HCT116 (cell line): ENCODE results near the gene AMACR. TPM values are rescaled to one million over a fixed set of nuclear protein-coding genes. Genes with fewer than 3 reads are reported as not detected.

Experiments
- ATAC-seq: fragments of 200-7000 bp; cut with Tn5 transposase; 2 replicates; pipeline ENCODE4 v1.9.1; 2020; ENCODE audit warnings: mild to moderate bottlenecking, moderate library complexity
- BruUV-seq: library from RNA; stranded (reverse); fragments of 400-500 nt; replicated peaks from 2 replicates; lab custom pipeline; 2021; lab: Mats Ljungman, UMichigan
- CTCF ChIA-PET: fragments of 300-600 bp; sonication (Branson Sonifier 250); formaldehyde crosslinking; loops from one replicate; lab custom pipeline; 2021; ENCODE audit warnings: antibody characterized with exemption; lab: Charles Lee
- POLR2A ChIA-PET: fragments of 300-600, 350-600 bp; sonication (Branson Sonifier 250); formaldehyde crosslinking; loops from one replicate; lab custom pipeline; 2021; ENCODE audit warnings: antibody characterized with exemption; lab: Charles Lee
- RAD21 ChIA-PET, 2 experiments: fragments of 300-600 bp; sonication (Branson Sonifier 250); formaldehyde crosslinking; loops; one replicate each; lab custom pipeline; 2023; ENCODE audit warnings: low total read pairs in 2 of 2; ENCODE audit not compliant: uncharacterized antibody in 2 of 2, unreplicated experiment in 2 of 2, low non-redundant PET in 1 of 2; lab: Charles Lee
- DNase-seq: peaks from one replicate; pipeline ENCODE4 v3.0.0-alpha.2; 2010; ENCODE audit warnings: low read depth, low spot score
- H2AFZ ChIP-seq: fragments of 200-600 bp; shearing (Covaris generic), sonication (generic); 2 replicates; pipeline ENCODE4 v1.6.1; 2017; ENCODE audit warnings: low read depth, mixed run types, mixed read lengths, antibody characterized with exemption, low read length; ENCODE audit not compliant: poor library complexity, severe bottlenecking
- H3K27ac ChIP-seq: 2 replicates; pipeline ENCODE4 v1.5.1; 2012; ENCODE audit warnings: low read depth, low read length
- H3K27me3 ChIP-seq: fragments of 200-600 bp; sonication (generic); 2 replicates; pipeline ENCODE4 v1.6.1; 2016; ENCODE audit warnings: mixed run types, low read length, mixed read lengths; ENCODE audit not compliant: insufficient read depth
- H3K36me3 ChIP-seq, 2 experiments: fragments of 200-500 bp in 1 of 2; fragments of 200-600 bp in 1 of 2; sonication (Bioruptor generic) in 1 of 2; sonication (generic) in 1 of 2; 2 replicates each; pipeline versions ENCODE4 v1.5.1 to v1.6.1; 2014 to 2016; ENCODE audit warnings: low read length in 2 of 2, inconsistent platforms in 1 of 2, mixed read lengths in 1 of 2, mixed run types in 1 of 2; ENCODE audit not compliant: insufficient read depth in 2 of 2, control insufficient read depth in 1 of 2
- H3K4me1 ChIP-seq, 2 experiments: fragments of 200-600 bp in 1 of 2; sonication (generic) in 1 of 2; 2 replicates each; pipeline versions ENCODE4 v1.5.1 to v1.6.1; 2012 to 2017; ENCODE audit warnings: low read length in 2 of 2, inconsistent platforms in 1 of 2, mild to moderate bottlenecking in 1 of 2, mixed read lengths in 1 of 2, mixed run types in 1 of 2, moderate library complexity in 1 of 2; ENCODE audit not compliant: insufficient read depth in 2 of 2, control insufficient read depth in 1 of 2
- H3K4me2 ChIP-seq: fragments of 200-600 bp; sonication (generic); 2 replicates; pipeline ENCODE4 v1.6.1; 2017; ENCODE audit warnings: mixed run types, low read length, mixed read lengths
- H3K4me3 ChIP-seq, 2 experiments: fragments of 200-600 bp in 1 of 2; sonication (generic) in 1 of 2; replicated peaks in 1 of 2; 2 replicates each; pipeline ENCODE4 v1.5.1; 2011 to 2016; ENCODE audit warnings: low read length in 2 of 2, control low read depth in 1 of 2, low read depth in 1 of 2, mild to moderate bottlenecking in 1 of 2, mixed read lengths in 1 of 2, mixed run types in 1 of 2
- H3K79me2 ChIP-seq: fragments of 200-600 bp; sonication (generic); 2 replicates; pipeline ENCODE4 v1.6.1; 2017; ENCODE audit warnings: mild to moderate bottlenecking, mixed run types, low read length, moderate library complexity, mixed read lengths; ENCODE audit not compliant: insufficient read depth
- H3K9ac ChIP-seq: fragments of 200-600 bp; sonication (generic); 2 replicates; pipeline ENCODE4 v1.6.1; 2016; ENCODE audit warnings: low read length, mixed read lengths
- H3K9me2 ChIP-seq: fragments of 200-600 bp; sonication (generic), shearing (Covaris generic); 2 replicates; pipeline ENCODE4 v1.6.1; 2017; ENCODE audit warnings: mixed run types, mild to moderate bottlenecking, moderate library complexity; ENCODE audit not compliant: insufficient read depth
- H3K9me3 ChIP-seq, 2 experiments: fragments of 200-500 bp in 1 of 2; fragments of 200-600 bp in 1 of 2; sonication (Bioruptor generic) in 1 of 2; sonication (generic) in 1 of 2; 2 replicates each; pipeline ENCODE4 v1.6.1; 2014 to 2017; ENCODE audit warnings: low read length in 2 of 2, mixed read lengths in 2 of 2, inconsistent platforms in 1 of 2, low read depth in 1 of 2, mild to moderate bottlenecking in 1 of 2, mixed run types in 1 of 2, moderate library complexity in 1 of 2; ENCODE audit not compliant: control insufficient read depth in 1 of 2, insufficient read depth in 1 of 2
- H4K20me1 ChIP-seq: fragments of 200-600 bp; sonication (generic), shearing (Covaris generic); 2 replicates; pipeline ENCODE4 v1.6.1; 2017; ENCODE audit warnings: mixed run types, mild to moderate bottlenecking, moderate library complexity; ENCODE audit not compliant: insufficient read depth
- CBX3 ChIP-seq: IDR thresholded peaks from 2 replicates; pipeline ENCODE4 v1.6.1; 2012; ENCODE audit warnings: low read depth
- CEBPB ChIP-seq: IDR thresholded peaks from 2 replicates; pipeline ENCODE4 v1.6.1; 2012; ENCODE audit warnings: low read depth
- EZH2 ChIP-seq: fragments of 200-600 bp; sonication (generic); IDR thresholded peaks from 2 replicates; pipeline ENCODE4 v1.6.1; 2017; ENCODE audit warnings: antibody characterized with exemption, mixed run types
- JUND ChIP-seq: IDR thresholded peaks from 2 replicates; pipeline ENCODE4 v1.6.1; 2012
- POLR2AphosphoS5 ChIP-seq: IDR thresholded peaks from 2 replicates; pipeline ENCODE4 v1.6.1; 2011; ENCODE audit warnings: mild to moderate bottlenecking, low read depth, low read length, moderate library complexity
- RAD21 ChIP-seq: IDR thresholded peaks from 2 replicates; pipeline ENCODE4 v1.6.1; 2012; ENCODE audit warnings: low read depth, mild to moderate bottlenecking
- SIN3A ChIP-seq: IDR thresholded peaks from 2 replicates; pipeline ENCODE4 v1.6.1; 2012; ENCODE audit warnings: low read depth
- SP1 ChIP-seq: IDR thresholded peaks from 2 replicates; pipeline ENCODE4 v1.6.1; 2012; ENCODE audit warnings: low read depth
- SRF ChIP-seq: IDR thresholded peaks from 2 replicates; pipeline ENCODE4 v1.6.1; 2012; ENCODE audit warnings: low read depth
- TCF7L2 ChIP-seq: IDR thresholded peaks from 2 replicates; pipeline ENCODE4 v1.7.0; 2011; ENCODE audit warnings: borderline replicate concordance, inconsistent platforms; ENCODE audit not compliant: insufficient read depth, insufficient read length; ENCODE audit errors: extremely low read depth
- YY1 ChIP-seq: IDR thresholded peaks from 2 replicates; pipeline ENCODE4 v1.6.1; 2011; ENCODE audit warnings: low read length, low read depth, moderate library complexity, mild to moderate bottlenecking; ENCODE audit not compliant: insufficient replicate concordance; ENCODE audit errors: extremely low read depth
- ZNF274 ChIP-seq: fragments of 200-500 bp; sonication (Bioruptor generic); IDR thresholded peaks from 2 replicates; pipeline ENCODE4 v1.6.1; 2014; ENCODE audit warnings: mild to moderate bottlenecking, low read depth, low read length, inconsistent platforms
- intact Hi-C: fragments of 100-400 bp; cut with micrococcal nuclease; formaldehyde crosslinking; loops from 2 replicates; pipeline ENCODE4 v1.10.0; 2022
- total RNA-seq: library from RNA; stranded (reverse); gene quantifications from one replicate; pipeline ENCODE4 v1.2.1, GENCODE V29; 2021; ENCODE audit not compliant: unreplicated experiment
- TF ChIP-seq, protein P1 (sequence below): IDR thresholded peaks from 2 replicates; pipeline ENCODE4 v1.6.1; 2012
- TF ChIP-seq, protein P2 (sequence below): IDR thresholded peaks from 2 replicates; pipeline ENCODE4 v1.6.1; 2012; ENCODE audit warnings: low read depth
- TF ChIP-seq, protein P3 (sequence below): IDR thresholded peaks from 2 replicates; pipeline ENCODE4 v1.6.1; 2011; ENCODE audit warnings: mild to moderate bottlenecking, low read length, moderate library complexity; ENCODE audit not compliant: insufficient replicate concordance; ENCODE audit errors: extremely low read depth

Gene AMACR
- total RNA-seq, 1 experiment from 2014 or later, result 4.3 TPM

DNA sequence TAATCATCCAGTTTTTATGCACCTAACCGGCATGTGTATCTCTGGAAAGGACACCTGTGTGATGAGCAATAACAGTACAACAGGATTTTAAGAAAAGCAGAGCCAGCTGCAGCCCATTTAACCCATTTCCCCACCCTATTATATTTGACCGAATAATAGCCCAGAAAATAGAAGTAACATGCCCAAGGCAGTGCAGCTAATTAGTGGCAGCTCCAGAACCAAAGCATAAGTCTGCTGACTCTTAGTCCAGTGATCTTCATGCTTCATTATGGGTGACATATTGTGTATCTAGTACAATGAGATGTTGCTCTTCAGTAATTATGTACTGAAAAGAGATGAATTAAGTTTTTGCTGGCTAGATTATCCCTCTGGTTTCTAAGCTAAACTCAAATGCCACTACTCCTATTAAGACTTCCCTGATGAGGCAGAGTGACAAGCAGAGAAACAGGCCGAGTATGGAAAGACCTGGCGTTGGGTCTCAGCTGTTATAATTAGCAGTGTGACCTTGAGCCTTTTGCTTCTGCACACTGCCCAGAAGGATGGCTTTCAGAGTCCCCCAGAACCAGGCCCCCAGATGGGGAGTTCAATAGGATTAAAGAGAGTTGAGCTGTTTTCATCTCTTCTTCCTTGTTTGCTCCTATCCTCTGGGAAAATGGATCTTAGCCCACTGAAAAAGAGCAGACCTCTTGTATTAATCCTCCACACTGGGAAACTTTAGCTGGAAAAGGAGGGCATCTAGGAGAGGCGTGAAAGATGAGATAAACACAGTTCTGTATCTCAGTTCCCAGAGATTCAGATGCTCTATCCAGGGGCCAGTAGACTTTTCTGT is 45.9 kb upstream of the AMACR start:
- Histone ChIP-seq H3K4me2 (no peak overlapping the region), H3K27ac (no peak overlapping the region), H3K4me1 (no peaks in the 10 kb centered on the region), H3K27me3 (no peaks in the 10 kb centered on the region), H3K4me3 (no peak overlapping the region), H3K79me2 (no peaks in the 10 kb centered on the region), H2AFZ (no peak overlapping the region), H4K20me1 (no peaks in the 10 kb centered on the region), H3K36me3 (no peaks in the 10 kb centered on the region), H3K9me3 (no peaks in the 10 kb centered on the region), H3K9ac (no peak overlapping the region), H3K9me2 (no peaks in the 10 kb centered on the region)
- BruUV-seq, result no TSS peak
- CTCF ChIA-PET, result no interaction called here
- TF ChIP-seq CBX3, result no peak
- no peak for ATAC-seq
- RAD21 ChIA-PET, result no interaction called here
- DNase-seq, result no peak
- POLR2A ChIA-PET, result no interaction called here
- intact Hi-C loops, result no loop called here

DNA sequence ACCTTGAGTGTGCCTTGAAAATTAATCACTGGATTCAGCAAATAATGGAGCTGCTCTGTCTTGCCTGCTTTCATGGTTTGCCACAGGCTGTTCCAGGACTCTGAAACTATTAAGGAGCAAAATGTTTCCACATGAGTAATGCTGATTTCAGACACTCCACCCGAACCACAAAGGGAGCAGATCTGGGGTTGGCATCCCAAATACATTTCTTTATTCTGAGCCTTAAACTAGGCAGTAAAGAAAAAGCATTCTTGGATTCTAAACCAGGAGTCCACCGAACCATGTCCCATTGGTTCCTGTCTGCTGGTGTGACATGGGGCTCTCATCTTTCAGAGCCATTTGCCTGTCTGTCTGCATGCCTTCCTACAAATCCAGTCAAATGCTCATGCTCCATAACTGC is 45.3 kb upstream of the AMACR start:
- Histone ChIP-seq H3K79me2 (no peaks in the 10 kb centered on the region), H2AFZ (no peak overlapping the region), H3K36me3 (no peaks in the 10 kb centered on the region), H3K9me2 (no peaks in the 10 kb centered on the region), H3K27me3 (no peaks in the 10 kb centered on the region), H3K27ac (no peak overlapping the region), H3K4me3 (no peak overlapping the region), H3K9ac (no peak overlapping the region), H3K9me3 (no peaks in the 10 kb centered on the region), H4K20me1 (no peaks in the 10 kb centered on the region), H3K4me1 (no peaks in the 10 kb centered on the region), H3K4me2 (no peak overlapping the region)
- POLR2A ChIA-PET, result no interaction called here
- DNase-seq, result no peak
- no TSS peak for BruUV-seq
- CTCF ChIA-PET, result no interaction called here
- ATAC-seq, result no peak
- RAD21 ChIA-PET, result no interaction called here
- intact Hi-C loops, result no loop called here
- TF ChIP-seq POLR2AphosphoS5, result no peak
- TF ChIP-seq CEBPB, result no peak
- no peak for TF ChIP-seq YY1
- TF ChIP-seq CBX3, result no peak
- TF ChIP-seq SIN3A, result no peak
- no peak for TF ChIP-seq ZNF274
- TF ChIP-seq, protein P1, sequence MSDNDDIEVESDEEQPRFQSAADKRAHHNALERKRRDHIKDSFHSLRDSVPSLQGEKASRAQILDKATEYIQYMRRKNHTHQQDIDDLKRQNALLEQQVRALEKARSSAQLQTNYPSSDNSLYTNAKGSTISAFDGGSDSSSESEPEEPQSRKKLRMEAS, result no peak
- no peak for TF ChIP-seq JUND
- TF ChIP-seq EZH2, result no peak
- TF ChIP-seq TCF7L2, result no peak
- no peak for TF ChIP-seq SRF
- no peak for TF ChIP-seq RAD21
- no peak for TF ChIP-seq SP1
- TF ChIP-seq, protein P2, sequence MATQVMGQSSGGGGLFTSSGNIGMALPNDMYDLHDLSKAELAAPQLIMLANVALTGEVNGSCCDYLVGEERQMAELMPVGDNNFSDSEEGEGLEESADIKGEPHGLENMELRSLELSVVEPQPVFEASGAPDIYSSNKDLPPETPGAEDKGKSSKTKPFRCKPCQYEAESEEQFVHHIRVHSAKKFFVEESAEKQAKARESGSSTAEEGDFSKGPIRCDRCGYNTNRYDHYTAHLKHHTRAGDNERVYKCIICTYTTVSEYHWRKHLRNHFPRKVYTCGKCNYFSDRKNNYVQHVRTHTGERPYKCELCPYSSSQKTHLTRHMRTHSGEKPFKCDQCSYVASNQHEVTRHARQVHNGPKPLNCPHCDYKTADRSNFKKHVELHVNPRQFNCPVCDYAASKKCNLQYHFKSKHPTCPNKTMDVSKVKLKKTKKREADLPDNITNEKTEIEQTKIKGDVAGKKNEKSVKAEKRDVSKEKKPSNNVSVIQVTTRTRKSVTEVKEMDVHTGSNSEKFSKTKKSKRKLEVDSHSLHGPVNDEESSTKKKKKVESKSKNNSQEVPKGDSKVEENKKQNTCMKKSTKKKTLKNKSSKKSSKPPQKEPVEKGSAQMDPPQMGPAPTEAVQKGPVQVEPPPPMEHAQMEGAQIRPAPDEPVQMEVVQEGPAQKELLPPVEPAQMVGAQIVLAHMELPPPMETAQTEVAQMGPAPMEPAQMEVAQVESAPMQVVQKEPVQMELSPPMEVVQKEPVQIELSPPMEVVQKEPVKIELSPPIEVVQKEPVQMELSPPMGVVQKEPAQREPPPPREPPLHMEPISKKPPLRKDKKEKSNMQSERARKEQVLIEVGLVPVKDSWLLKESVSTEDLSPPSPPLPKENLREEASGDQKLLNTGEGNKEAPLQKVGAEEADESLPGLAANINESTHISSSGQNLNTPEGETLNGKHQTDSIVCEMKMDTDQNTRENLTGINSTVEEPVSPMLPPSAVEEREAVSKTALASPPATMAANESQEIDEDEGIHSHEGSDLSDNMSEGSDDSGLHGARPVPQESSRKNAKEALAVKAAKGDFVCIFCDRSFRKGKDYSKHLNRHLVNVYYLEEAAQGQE, result no peak
- TF ChIP-seq, protein P3, sequence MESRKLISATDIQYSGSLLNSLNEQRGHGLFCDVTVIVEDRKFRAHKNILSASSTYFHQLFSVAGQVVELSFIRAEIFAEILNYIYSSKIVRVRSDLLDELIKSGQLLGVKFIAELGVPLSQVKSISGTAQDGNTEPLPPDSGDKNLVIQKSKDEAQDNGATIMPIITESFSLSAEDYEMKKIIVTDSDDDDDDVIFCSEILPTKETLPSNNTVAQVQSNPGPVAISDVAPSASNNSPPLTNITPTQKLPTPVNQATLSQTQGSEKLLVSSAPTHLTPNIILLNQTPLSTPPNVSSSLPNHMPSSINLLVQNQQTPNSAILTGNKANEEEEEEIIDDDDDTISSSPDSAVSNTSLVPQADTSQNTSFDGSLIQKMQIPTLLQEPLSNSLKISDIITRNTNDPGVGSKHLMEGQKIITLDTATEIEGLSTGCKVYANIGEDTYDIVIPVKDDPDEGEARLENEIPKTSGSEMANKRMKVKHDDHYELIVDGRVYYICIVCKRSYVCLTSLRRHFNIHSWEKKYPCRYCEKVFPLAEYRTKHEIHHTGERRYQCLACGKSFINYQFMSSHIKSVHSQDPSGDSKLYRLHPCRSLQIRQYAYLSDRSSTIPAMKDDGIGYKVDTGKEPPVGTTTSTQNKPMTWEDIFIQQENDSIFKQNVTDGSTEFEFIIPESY, result no peak
